NCI-H2196 (cell line): ENCODE data around the gene ASGR1.

Experiments
- DNase-seq: peaks from one replicate; lab custom pipeline; 2025; ENCODE audit not compliant: unreplicated experiment; lab: John Stamatoyannopoulos, UW

ASGR1 gene, protein sequence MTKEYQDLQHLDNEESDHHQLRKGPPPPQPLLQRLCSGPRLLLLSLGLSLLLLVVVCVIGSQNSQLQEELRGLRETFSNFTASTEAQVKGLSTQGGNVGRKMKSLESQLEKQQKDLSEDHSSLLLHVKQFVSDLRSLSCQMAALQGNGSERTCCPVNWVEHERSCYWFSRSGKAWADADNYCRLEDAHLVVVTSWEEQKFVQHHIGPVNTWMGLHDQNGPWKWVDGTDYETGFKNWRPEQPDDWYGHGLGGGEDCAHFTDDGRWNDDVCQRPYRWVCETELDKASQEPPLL

DNA sequence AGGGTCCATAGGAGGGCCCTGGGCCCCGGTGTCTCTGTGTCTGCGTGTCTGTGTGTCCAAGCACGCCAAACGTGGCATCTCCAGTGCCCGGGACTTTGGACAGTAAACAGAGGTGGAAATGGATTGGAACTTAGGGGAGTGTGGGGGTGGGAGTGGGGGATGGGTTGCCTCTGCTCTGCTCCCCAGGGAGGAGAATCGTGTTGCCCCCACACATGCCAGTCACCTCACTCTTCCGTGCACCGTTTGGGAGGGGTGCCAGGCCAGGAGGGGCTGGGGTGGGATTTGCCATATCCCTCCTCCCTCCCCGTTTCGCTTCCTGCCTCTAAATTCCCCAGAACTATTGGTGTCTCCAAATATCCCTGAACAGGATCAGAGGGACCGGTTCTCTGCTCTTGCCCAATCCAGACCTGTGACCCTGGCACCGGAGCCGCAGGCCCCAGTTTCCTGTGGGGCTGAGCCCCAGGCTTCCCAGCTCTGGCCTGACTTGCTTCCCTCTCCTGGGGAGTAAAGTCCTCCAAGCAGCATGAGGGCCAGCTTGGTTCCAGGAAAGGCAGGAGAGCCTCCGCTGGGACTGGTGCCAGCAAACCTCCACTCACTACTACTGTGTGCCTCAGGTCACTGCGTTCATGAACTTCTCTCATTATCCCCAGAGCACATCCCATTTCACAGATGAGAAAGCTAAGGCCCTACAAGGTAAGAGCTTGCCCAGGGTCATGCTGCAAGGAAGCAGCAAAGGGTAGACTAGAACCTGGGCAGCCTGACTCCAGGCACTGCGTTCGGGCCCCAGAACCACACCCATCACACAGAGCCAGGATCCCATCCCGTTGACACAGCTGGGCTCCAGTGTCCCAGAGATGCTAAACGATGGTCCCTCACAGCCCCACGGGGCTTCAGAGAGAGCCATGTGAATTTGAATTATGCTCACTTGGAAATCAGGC, at the start of gene ASGR1:
ASGR1 (minus strand) TSS at position 54 of the 938 bp plus-strand sequence. CDS start 807 bp downstream, outside the sequence.
- DNase-seq: no peak

DNA sequence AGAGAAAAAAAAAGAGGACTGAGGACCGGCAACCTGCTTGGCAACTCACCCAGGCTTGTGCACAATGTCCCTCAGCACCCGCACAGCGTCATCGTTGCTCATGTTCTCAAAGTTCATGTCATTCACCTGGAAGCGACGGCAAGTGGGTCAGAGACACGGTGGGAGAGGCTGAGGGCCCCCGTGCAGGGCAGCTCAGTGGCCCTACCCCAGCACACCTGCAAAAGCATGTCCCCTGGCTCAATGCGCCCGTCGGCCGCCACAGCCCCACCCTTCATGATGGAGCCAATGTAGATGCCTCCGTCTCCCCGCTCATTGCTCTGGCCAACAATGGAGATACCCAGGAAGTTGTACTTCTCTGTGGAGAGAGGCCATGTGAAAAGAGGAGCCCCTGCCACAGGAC, 49.8 kb upstream of the ASGR1 start:
- no peak for DNase-seq

DNA sequence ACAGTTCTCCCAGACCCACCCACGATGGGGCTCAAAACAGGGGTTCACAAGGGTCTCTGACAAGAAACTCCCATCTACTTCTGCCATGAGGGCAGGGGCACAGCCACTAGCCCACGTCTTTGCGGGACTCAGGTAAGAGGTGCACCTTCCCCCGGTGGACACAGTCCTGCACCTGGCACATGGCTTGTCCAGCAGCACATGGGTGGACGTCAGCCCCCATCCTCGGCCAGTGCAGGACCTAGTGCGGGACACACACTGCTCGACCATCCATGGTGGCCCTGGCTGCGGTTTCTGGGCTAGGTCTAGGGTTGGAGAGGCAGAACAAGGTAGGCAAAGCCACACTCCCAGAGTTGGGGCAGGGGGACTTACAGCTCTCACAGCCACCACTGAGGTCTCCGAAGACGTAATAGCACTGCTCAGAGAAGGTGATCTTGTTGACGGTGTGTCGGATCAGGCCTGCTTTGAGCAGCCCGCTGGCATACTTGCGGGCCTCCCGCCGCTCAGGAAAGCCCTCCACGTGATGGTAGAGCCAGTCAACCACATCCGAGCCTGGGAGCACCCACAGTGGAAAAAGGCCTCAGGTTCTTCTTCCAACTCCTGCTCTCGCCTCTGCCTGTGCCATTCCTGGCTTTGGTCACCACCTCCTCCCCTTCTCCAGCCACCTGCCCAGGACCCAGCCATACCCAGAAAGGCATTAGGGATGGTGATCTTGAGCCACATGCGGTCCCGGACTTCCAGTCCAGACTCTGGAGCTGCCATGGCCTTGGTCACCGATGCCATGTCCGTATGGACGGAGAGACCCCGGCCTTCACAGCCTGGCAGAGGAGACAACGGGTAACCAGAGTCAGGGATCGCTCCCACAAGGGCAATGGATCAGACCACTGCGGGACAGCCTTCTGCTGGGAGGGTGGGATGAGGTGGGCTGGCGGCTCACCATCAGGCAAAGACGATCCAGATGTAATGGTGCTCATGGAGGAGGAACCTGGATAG, 47.8 kb upstream of the ASGR1 start:
- DNase-seq: no peak

DNA sequence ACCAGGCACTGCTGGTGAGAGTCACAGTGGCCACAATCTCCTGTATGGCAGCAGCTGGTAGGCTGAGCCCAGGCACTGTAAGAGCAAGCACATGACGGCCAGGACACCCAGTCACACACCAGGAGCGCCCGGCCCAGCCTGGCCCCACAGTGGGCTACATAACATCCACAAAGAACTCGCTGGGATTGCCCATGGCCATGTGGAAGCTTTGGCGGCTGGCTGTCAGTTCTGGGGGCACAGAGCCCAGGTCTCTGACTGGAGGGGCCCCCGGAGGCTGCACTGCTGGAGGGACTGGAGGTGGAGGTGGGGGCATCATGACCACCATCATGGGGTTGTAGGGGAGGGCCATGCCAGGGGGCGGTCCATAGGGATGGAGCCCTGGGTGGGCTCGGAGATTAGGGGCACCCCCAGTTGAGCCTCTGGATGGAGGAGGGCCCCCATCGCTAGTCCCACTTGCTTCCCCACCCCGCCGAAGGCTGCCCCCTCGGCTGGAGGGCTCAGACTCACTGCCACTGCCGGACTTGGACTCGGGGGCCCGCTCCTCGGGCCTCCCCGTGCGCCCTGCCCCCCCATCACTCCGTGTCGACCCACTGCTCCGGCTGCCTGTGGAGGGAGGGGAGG, 46.7 kb upstream of the ASGR1 start:
- DNase-seq: no peak

DNA sequence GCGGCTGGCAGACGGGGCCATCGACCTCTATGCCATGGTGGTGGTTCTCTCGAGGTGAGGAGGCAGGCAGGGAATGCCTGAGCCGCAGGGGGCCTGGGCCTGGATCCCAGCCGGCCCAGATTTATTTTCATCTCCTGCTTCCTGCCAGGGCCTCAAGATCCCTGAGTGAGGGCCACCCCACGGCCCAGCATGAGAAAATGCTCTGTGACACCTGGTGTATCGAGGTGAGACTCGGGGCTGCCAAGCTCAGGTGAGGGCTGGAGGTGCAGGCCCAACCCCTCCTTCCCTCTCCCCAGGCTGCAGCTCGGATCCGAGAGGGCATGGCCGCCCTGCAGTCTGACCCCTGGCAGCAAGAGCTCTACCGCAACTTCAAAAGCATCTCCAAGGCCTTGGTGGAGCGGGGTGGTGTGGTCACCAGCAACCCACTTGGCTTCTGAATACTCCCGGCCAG, 45.5 kb upstream of the ASGR1 start:
- no peak for DNase-seq

DNA sequence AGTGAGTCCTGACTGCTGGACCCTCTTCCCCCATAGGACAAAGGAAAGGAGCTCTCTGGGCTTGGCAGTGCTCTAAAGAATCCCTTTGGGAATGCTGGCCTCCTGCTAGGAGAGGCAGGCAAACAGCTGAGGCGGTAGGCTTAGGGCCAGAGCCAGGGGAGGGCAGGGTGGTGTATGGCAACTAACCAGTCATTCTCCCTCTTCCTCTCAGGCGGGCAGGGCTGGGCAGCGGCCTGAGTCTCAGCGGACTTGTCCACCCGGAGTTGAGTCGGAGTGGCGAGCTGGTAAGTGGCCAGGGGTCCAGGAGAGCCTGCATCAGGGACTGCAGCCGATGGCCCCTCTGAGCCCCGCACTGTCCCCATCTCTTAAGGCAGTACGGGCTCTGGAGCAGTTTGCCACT, 44.9 kb upstream of the ASGR1 start:
- DNase-seq: no peak

DNA sequence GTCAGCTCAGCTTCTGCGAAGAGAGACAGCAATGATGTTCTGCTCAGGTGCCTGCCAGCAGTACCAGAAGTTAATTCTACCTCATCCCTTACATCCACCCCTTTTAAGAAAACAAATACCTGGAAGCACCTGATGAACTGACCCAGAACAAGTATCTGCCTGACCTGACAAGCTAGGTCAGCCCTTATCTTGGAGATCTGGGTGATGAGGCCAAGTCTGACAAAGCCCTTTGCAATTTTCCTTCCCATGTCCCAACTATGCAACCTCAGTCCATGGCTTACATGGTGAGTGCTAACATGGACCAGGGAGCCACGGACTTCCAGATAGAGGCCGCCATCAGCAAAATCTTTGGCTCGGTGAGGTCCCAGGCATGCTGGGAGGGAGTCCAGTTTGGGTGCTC, 44.2 kb upstream of the ASGR1 start:
- no peak for DNase-seq

DNA sequence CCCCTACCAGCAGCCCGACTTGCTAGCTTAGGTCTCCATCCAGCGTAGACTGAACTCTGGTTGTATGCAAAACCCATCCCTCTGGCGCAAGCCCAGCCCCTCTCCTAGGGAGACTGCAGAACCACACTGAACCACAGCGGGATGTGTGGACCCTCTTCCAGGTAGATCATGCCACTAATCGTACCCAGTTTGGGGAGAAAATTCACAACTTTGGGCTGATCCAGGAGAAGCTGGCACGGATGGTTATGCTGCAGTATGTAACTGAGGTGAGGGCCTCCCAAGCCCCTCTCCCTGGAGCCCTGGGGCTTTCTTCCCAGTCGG, 43.8 kb upstream of the ASGR1 start:
- no peak for DNase-seq

DNA sequence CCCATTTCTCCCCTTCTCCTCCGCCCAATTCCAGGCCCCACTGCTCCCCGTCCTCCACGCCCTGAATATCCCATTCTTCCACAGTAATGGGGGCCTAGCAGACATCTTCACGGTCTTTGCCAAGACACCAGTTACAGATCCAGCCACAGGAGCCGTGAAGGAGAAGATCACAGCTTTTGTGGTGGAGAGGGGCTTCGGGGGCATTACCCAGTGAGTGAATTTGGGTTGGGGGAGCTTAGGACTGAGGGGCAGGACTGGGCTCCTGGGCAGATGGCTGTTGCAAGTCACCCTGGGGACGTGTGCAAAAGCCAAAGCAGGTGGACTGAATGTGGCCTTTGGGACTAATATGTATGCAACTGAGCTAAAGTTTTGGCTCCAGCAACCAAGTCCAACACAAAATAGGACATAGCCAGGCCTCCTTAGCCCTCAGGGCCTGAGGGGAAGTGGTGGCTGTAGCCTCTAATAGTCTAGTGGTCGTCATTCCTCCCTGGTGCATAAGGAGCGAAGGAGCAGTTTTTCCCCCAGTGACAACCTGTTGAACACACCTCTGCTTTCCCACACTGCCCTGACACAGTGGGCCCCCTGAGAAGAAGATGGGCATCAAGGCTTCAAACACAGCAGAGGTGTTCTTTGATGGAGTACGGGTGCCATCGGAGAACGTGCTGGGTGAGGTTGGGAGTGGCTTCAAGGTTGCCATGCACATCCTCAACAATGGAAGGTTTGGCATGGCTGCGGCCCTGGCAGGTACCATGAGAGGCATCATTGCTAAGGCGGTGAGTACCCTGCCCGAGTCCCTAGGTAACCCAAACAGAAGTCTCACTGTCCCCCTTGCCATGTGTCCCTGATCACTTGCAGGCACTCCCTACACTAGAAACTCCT, 43.2 kb upstream of the ASGR1 start:
- no peak for DNase-seq

DNA sequence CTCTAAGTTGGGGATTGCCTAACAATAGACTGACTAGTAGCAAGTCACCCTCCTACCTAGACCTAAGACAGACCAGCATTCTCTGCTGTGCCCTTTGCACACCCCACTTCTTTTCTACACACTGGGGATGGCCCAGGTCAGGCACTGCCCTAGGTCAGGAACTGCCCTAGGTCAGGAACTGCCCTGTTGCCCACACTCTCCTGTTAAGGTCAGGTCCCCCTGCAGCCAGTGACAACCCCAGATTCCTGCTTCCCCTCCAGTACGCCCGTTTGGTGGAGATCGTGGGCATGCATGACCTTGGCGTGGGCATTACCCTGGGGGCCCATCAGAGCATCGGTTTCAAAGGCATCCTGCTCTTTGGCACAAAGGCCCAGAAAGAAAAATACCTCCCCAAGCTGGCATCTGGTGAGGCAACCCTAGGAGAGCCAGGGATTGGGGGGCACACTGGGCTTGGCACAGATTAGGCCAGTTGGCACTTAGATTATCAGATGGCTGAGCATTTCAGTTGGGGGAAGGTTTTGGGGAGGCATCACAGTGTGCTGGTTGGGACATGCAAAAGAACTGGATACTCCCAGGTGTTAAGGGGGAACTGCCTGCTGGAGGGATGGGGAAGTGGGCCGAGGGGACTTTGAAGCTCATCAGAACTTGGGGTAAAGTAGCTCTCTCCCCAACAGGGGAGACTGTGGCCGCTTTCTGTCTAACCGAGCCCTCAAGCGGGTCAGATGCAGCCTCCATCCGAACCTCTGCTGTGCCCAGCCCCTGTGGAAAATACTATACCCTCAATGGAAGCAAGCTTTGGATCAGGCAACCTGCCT, 42.3 kb upstream of the ASGR1 start:
- DNase-seq: no peak

DNA sequence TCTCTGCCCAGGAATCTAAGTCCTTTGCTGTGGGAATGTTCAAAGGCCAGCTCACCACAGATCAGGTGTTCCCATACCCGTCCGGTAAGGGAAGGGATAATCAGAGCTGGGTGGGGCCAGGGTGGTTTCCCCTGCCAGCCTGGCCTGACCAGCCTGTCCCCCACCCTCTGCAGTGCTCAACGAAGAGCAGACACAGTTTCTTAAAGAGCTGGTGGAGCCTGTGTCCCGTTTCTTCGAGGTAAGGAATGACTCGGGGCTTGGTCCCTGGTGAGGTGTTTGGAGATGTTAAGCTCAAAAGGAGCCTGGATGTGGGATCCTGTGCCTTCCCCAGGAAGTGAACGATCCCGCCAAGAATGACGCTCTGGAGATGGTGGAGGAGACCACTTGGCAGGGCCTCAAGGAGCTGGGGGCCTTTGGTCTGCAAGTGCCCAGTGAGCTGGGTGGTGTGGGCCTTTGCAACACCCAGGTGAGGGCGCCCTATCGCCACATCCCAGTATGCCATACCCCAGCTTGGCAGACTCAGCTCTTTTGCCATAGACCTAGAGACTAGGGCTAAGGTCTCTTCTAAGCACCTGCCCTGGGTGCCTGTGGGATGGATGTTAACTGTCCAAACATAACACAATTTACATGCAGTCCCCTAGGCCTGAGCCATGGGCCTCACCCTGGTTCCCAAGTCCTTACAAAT, 41.6 kb upstream of the ASGR1 start:
- DNase-seq: peak; percentile 33

DNA sequence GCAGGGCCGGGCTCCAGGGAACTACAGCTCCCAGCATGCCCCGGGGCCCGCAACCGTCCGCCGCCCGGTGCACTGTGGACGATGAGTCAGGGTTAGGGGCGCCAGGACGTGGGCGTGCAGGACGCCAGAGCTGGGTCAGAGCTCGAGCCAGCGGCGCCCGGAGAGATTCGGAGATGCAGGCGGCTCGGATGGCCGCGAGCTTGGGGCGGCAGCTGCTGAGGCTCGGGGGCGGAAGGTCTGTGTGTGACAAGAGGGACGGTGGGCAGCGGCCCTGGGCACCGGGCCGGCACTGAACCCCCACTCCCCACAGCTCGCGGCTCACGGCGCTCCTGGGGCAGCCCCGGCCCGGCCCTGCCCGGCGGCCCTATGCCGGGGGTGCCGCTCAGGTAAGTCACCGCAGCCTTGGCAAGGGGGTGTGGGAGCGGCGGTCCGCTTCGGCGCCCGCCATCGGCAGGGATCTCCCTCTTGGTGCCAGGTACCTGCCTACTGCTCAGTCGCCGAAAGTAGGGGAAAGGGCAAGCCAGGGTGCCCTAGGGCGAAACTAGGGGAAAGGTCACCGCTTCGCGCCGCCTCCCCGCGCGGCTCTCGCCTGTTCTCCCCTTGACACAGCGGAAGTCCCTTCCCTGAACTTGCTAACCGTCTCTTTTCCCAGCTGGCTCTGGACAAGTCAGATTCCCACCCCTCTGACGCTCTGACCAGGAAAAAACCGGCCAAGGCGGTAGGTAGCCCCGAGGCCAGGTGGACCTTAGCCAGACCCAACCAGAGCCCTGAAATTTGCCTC, 40.8 kb upstream of the ASGR1 start, which contains the start of the genes ACADVL and DLG4:
ACADVL (plus strand) TSS at position 127 of the 781 bp plus-strand sequence; CDS start at position 174, 47 bp downstream.
DLG4 (minus strand) TSS at position 25 of the 781 bp plus-strand sequence.
- DNase-seq: peak; percentile 56

DNA sequence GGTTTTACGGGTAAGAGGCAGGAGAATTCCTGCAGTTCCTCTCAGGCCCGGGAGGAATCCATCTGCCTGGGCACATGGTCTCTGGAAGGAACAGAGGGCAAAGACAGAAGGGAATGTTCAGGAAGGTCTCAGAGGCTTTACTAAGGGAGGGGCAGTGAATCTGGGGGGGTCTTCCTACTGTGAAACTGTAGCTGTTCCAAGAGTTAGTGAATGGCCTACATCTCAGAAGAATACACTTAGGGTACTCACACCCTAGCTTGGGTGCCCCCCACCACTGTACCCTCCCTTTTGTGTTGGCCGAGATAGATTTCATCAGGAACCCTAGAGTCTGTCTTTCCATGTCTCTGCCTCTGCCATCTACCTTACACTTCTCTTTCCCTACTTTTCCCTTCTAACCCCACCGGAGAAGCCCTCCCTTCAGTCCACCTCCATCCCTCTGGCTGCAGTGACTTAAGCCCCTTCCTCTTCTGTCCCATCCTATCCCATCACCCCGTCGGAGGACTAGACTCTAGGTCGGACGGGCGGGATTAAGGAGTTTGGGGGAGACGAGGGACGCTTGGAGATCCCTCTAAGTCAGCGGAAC, 40.1 kb upstream of the ASGR1 start:
- no peak for DNase-seq

DNA sequence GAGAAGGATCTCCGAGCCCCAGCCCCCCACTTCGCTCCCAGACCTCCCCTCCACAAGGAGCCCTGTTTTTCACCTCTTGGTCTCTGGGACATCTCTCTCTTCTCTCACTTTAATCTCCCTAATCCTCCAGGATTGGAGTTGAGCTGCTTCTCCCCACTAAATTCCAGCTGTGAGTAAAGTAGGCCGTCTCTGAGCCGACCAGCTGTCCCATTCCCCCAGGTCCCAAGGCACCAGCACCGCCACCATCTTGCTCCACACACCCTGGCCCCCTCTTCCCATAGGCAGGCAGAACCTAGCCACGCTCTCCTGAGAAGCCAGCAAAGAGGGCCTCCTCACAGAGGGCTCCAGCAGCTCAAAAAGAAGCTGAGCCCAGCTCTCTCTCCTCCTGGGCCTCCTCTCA, 39.6 kb upstream of the ASGR1 start:
- no peak for DNase-seq

DNA sequence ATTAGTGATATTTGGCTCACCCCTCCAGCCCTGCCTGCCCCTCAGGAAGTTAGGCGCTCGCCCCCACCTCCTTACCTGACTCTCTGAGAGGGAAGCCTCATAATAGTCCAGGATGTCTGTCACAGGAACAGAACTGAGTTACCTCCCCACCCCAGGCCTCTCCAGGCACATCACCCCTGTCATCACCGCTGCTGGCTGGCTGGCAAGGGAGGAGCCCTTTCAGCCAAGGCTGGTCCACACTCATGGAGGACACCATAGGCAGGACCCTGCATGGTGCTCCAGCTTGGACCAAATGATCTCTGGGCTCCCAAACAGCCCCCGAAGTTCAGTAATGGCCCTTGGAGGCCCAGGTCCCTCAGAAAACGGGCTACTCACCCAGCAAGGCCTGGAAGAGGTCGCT, 39.0 kb upstream of the ASGR1 start:
- DNase-seq: no peak

DNA sequence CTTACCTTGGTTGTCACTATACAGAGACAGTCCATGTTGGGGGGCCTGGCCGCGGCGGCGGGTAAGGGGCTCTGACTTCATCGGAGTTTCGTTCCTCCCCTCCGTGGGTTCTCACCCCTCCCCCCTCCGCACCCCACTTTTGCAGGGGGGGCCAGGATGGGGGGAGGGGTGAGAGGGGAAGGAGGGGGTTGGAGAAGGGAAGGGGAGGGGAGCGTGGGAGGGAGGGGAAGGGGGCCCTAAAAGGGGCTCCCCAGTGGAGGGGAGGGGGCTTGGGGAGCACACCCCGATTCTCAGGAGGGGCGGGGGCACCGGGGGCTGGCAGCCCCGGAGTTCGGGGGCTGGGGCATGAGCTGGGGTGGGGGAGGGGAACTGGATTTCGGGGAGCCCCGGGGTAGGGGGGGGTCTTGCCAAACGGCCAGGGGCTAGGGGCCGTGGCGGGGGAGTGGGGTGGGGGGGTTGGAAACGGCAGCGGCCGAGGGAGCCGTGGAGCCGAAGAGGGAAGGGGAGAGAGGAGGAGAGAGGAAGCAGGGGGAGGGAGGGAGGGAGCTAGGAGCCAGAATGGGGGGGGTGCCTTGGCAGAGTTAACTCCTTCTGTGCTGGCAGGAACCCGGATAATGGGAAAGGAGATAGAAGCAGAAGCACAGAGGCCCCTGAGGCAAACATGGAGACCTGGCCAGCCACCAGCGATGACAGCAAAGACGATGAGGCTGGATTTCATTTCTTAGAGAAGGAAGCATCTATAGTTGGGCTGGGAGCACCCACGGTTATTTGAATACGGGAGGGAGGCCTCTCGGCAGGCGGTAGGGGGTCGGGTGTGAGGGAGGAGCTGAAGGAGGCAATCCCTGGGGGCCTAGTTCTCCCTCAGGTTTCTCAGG, 38.2 kb upstream of the ASGR1 start:
- DNase-seq: peak; percentile 11
